Stomach (tissue), 4 donors: Measurements from ENCODE around the gene GNG4.
"Not testable (repeated sequence)": the region's sequence is repeated elsewhere in the genome, so short reads cannot be mapped to it uniquely, and the experiment has no call there.

Experiments used
- EP300 ChIP-seq: sonication (generic); formaldehyde crosslinking; IDR thresholded peaks from one replicate; pipeline ENCODE4 v1.6.1; 2017; ENCODE audit warnings: antibody characterized with exemption
- POLR2AphosphoS5 ChIP-seq, 3 donors: sonication (generic); formaldehyde crosslinking; IDR thresholded peaks; one replicate each; pipeline ENCODE4 v1.6.1; 2016; ENCODE audit warnings: antibody characterized with exemption in 3 of 3
- TF ChIP-seq, protein P1 (sequence below), 7 experiments: fragments of 450-650 bp in 4 of 7; fragments of 200-600 bp in 3 of 7; sonication (generic) in 3 of 7; IDR thresholded peaks; one replicate each; pipeline ENCODE4 v1.5.1; 2016 to 2019; ENCODE audit warnings: antibody characterized with exemption in 7 of 7, control low read depth in 2 of 7, mild to moderate bottlenecking in 1 of 7

DNA sequence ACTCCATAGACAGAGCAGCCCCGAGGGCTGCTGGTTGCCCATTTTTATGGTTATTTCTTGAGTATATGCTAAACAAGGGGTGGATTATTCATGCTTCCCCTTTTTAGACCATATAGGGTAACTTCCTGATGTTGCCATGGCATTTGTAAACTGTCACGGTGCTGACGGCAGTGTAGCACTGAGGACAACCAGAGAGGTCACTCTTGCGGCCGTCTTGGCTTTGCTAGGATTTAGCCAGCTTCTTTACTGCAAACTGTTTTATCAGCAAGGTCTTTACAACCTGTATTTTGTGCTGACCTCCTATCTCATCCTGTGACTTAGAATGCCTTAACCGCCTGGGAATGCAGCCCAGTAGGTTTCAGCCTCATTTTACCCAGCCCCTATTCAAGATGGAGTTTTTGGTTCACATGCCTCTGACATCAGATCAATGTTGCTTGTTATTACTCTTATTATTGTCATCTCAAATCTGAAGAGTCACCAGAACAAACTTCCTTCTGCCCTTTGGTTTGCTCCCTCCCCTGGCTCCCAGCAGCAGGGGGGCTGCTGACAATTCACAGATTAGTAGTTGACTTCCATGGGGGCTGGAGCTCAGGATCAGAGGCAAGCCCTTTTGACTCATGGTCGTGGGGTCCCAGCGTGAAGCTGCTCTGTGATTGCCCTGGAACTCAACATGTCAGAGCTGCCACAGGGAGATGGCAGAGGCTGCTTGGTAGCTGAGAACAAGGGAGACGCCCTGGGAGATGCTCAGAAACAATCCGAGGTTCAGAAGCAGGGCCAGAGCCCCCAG, 103.0 kb downstream of the GNG4 start:
- not testable (repeated sequence) for TF ChIP-seq EP300; POLR2AphosphoS5 (IDR thresholded peaks at IDR 0.05)
- TF ChIP-seq, protein P1, sequence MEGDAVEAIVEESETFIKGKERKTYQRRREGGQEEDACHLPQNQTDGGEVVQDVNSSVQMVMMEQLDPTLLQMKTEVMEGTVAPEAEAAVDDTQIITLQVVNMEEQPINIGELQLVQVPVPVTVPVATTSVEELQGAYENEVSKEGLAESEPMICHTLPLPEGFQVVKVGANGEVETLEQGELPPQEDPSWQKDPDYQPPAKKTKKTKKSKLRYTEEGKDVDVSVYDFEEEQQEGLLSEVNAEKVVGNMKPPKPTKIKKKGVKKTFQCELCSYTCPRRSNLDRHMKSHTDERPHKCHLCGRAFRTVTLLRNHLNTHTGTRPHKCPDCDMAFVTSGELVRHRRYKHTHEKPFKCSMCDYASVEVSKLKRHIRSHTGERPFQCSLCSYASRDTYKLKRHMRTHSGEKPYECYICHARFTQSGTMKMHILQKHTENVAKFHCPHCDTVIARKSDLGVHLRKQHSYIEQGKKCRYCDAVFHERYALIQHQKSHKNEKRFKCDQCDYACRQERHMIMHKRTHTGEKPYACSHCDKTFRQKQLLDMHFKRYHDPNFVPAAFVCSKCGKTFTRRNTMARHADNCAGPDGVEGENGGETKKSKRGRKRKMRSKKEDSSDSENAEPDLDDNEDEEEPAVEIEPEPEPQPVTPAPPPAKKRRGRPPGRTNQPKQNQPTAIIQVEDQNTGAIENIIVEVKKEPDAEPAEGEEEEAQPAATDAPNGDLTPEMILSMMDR (IDR thresholded peaks at IDR 0.05) = not testable (repeated sequence)
